GM12873 (cell line): ENCODE measurements around the gene KIF25.

Experiments used
- CTCF ChIP-seq: IDR thresholded peaks from 2 replicates; pipeline ENCODE4 v1.5.1; 2012; ENCODE audit warnings: low read depth, mild to moderate bottlenecking, moderate library complexity, low read length, control low read depth; ENCODE audit not compliant: insufficient read depth; ENCODE audit errors: missing control alignments

Gene KIF25

DNA sequence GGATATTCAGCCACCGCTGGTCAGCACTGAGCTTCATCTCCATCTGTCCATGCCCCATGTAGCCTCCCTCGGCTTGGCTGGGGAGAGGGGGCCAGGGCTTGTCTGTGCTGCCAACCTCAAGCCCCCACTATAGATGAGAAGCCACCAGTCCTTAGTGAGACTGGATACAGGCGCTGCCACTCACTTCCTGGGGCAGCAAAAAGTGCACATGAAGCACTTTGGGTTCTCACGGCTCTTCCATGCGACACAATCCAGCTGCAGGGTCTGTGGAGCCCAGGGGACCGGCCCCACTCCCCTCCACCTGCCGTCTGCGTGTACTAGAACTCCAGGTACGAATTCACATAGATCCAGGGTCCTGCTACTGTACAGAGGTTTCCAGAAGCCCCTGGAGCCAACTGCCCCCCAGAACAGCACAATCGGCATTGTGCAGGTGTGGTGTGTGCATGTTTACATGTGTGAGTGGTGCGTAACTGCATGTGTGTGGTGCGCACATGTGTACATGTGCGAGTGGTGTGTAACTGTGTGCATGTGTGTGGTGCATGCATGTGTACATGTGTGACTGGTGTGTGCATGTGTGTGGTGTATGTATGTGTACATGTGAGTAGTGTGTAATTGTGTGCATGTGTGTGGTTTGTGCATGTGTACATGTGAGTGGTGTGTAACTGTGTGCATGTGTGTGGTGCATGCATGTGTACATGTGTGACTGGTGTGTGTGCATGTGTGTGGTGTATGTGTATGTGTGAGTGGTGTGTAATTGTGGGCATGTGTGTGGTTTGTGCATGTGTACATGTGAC is 76.7 kb downstream of the KIF25 start:
- no peak for TF ChIP-seq CTCF

- TF ChIP-seq CTCF: no peak
These were observed 77.7 kb downstream of the KIF25 start for GRCh38 chr6:168075216-168075615.

DNA sequence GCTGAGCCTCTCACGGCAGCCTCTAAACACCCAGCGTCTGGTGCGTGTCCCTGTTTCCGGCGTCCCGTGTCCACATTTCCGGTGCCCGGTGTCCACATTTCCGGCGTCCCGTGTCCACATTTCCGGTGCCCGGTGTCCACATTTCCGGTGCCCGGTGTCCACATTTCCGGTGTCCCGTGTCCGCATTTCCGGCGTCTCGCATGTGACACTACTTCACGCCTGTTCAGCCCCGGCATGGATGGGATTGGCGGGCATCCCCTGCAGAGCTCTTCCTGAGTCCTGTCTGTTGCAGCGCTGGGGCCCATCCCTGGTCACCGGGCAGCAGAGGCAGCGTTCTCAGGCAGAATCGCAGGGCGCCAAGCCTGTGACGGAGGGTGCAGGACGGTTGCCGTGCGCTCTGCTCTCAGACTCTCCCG is 78.3 kb downstream of the KIF25 start:
- no peak for TF ChIP-seq CTCF

DNA sequence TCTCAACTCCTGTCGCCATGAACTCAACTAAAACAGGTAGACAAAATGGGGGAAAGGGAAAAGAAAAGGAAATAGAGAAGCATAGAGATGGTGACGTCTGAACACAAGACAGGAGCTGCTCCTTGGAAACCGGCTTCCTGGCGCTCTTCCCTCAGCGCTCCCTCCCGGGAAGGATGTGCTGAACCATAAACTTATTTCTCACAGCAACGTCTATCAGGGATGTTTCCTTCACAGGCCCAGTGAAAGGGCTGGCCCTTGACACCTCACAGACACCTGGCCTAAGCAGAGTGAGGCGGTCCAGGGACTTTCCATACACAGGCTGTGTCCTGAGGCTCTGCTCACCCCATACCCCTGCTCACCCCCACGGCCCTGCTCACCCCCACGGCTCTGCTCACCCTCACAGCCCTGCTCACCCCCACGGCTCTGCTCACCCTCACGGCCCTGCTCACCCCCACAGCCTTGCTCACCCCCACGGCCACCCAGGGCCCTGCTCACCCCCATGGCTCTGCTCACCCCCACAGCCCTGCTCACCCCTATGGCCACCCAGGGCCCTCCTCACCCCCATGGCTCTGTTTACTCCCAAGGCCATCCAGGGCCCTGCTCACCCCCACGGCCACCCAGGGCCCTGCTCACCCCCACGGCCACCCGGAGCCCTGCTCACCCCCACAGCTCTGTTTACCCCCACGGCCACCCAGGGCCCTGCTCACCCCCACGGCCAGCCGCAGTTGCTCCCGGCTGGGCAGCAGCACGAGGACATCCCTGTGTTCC is 80.9 kb downstream of the KIF25 start:
- TF ChIP-seq CTCF: no peak

- no peak for TF ChIP-seq CTCF
These were observed 81.5 kb downstream of the KIF25 start, which contains the start of gene FRMD1 for GRCh38 chr6:168078943-168079405. FRMD1 (minus strand) TSS chr6:168079212; CDS start chr6:168079094, 118 bp downstream.

- TF ChIP-seq CTCF: no peak
These were observed 83.1 kb downstream of the KIF25 start for GRCh38 chr6:168080393-168081077.

GRCh38 chr6:168081858-168082546 is 84.5 kb downstream of the KIF25 start:
- TF ChIP-seq CTCF: no peak
